Keratinocyte (primary cell): Measurements from ENCODE around the gene PIWIL4. TPM values are rescaled to one million over a fixed set of nuclear protein-coding genes. Genes with fewer than 3 reads are reported as not detected.

Source experiments
- DNase-seq: peaks from one replicate; pipeline ENCODE4 v3.0.0-alpha.2; 2011; ENCODE audit warnings: low read depth, missing footprints, low spot score
- FAIRE-seq: peaks from 2 replicates; lab custom pipeline; 2011; peaks lifted over from hg19 to GRCh38; lab: Jason Lieb, UNC
- H2AFZ ChIP-seq: 2 replicates; pipeline ENCODE4 v1.6.0; 2012; ENCODE audit warnings: low read length, control low read depth, inconsistent platforms; ENCODE audit not compliant: control insufficient read depth
- H3K27ac ChIP-seq: 2 replicates; pipeline ENCODE4 v1.5.1; 2011; ENCODE audit warnings: low read length; ENCODE audit not compliant: control insufficient read depth, insufficient read depth
- H3K27me3 ChIP-seq: 3 replicates; pipeline ENCODE4 v1.6.0; 2011; ENCODE audit warnings: low read length; ENCODE audit not compliant: control insufficient read depth, insufficient read depth; ENCODE audit errors: extremely low read depth
- H3K36me3 ChIP-seq, 2 experiments: 2 replicates in 1 of 2; 3 replicates in 1 of 2; pipeline ENCODE4 v1.5.1; 2011; ENCODE audit warnings: low read length in 2 of 2, mild to moderate bottlenecking in 1 of 2; ENCODE audit not compliant: control insufficient read depth in 2 of 2, insufficient read depth in 2 of 2; ENCODE audit errors: extremely low read depth in 1 of 2
- H3K4me1 ChIP-seq: 3 replicates; pipeline ENCODE4 v1.5.1; 2011; ENCODE audit warnings: low read length; ENCODE audit not compliant: control insufficient read depth, insufficient read depth; ENCODE audit errors: extremely low read depth
- H3K4me2 ChIP-seq: 3 replicates; pipeline ENCODE4 v1.6.0; 2011; ENCODE audit warnings: low read depth, low read length; ENCODE audit not compliant: control insufficient read depth, insufficient read depth; ENCODE audit errors: extremely low read depth
- H3K4me3 ChIP-seq, 3 experiments: fragments of 200-600 bp in 1 of 3; sonication (generic) in 1 of 3; 2 replicates in 2 of 3; 3 replicates in 1 of 3; pipeline ENCODE4 v1.5.1; 2011 to 2016; ENCODE audit warnings: low read length in 3 of 3, mild to moderate bottlenecking in 3 of 3, control low read depth in 2 of 3, inconsistent platforms in 1 of 3, low read depth in 1 of 3, mixed read lengths in 1 of 3, mixed run types in 1 of 3, moderate library complexity in 1 of 3; ENCODE audit not compliant: control insufficient read depth in 2 of 3, insufficient read depth in 2 of 3; ENCODE audit errors: extremely low read depth in 1 of 3
- H3K79me2 ChIP-seq: 2 replicates; pipeline ENCODE4 v1.6.0; 2012; ENCODE audit warnings: low read length; ENCODE audit not compliant: control insufficient read depth, insufficient read depth
- H3K9ac ChIP-seq: 3 replicates; pipeline ENCODE4 v1.6.0; 2011; ENCODE audit warnings: low read length; ENCODE audit not compliant: control insufficient read depth, insufficient read depth; ENCODE audit errors: extremely low read depth
- H3K9me1 ChIP-seq: 3 replicates; pipeline ENCODE4 v1.6.0; 2011; ENCODE audit warnings: low read length; ENCODE audit not compliant: control insufficient read depth, insufficient read depth; ENCODE audit errors: extremely low read depth
- H3K9me3 ChIP-seq: 2 replicates; pipeline ENCODE4 v1.5.1; 2012; ENCODE audit warnings: low read depth, low read length; ENCODE audit not compliant: control insufficient read depth
- H4K20me1 ChIP-seq: 3 replicates; pipeline ENCODE4 v1.6.0; 2011; ENCODE audit warnings: low read length; ENCODE audit not compliant: control insufficient read depth, insufficient read depth; ENCODE audit errors: extremely low read depth
- EZH2 ChIP-seq: IDR thresholded peaks from one replicate; pipeline ENCODE4 v1.6.1; 2012; ENCODE audit warnings: inconsistent platforms, mild to moderate bottlenecking, low read length, moderate library complexity
- dilution Hi-C: fragments of 300-500 bp; cut with MboI; formaldehyde crosslinking; loops from one replicate; pipeline ENCODE4 v1.7.0; 2020; ENCODE audit warnings: low sequenced_read_pairs; ENCODE audit not compliant: extremely low pct_ligation_motif_present
- polyA plus RNA-seq, 5 experiments: library from polyadenylated mRNA; depleted of rRNA in 3 of 5; stranded (reverse) in 3 of 5; stranded (forward) in 1 of 5; unstranded in 1 of 5; fragments of >200 nt; gene quantifications; 1 replicate in 1 of 5; 2 replicates in 3 of 5; 3 replicates in 1 of 5; pipeline versions ENCODE4 v1.2.1 to v1.2.3, GENCODE V29; 2011 to 2012; ENCODE audit warnings: missing spikeins in 2 of 5, low read depth in 1 of 5, low replicate concordance in 1 of 5
- TF ChIP-seq, protein P1 (sequence below), 3 experiments: IDR thresholded peaks in 1 of 3; conservative IDR thresholded peaks in 1 of 3; optimal IDR thresholded peaks in 1 of 3; 2 replicates in 2 of 3; 3 replicates in 1 of 3; pipeline versions ENCODE3 to v1.5.1; 2011; ENCODE audit warnings: low read length in 3 of 3, mild to moderate bottlenecking in 3 of 3, moderate library complexity in 2 of 3, control low read depth in 1 of 3, inconsistent platforms in 1 of 3; ENCODE audit not compliant: insufficient read depth in 2 of 3; ENCODE audit errors: extremely low read depth in 1 of 3

PIWIL4 gene
- polyA plus RNA-seq, 1 donor (not counting 4 experiments of a cell fraction or from before 2014, with no cell fraction given), result 0.14 TPM

DNA sequence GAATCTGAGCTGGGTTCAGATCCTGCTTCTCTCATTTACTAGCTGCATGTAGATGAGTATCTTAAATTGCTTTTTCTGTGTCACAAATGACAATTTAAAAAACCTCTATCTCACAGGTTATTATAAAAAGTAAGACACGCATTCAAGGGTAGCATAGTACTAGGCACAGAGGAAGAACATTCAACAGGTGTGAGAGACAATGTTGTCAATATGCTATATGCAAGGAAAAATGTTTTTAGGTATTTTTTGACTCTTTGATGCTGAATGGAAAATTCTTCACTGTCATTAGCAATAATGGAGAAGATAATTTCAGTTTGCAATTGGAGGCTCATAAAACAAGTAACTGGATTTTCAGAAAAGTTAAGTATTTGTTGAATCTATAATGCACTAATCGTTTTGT lies 81.6 kb downstream of the PIWIL4 start:
- H3K9ac ChIP-seq, result no peak overlapping the region
- H3K9me3 ChIP-seq, result no peaks in the 10 kb centered on the region
- H3K27ac ChIP-seq, result no peak overlapping the region
- no peak overlapping the region for H3K4me3 ChIP-seq
- DNase-seq (no peak), FAIRE-seq (no peak)
- H2AFZ ChIP-seq, result no peak overlapping the region
- dilution Hi-C loops, result no loop called here
- no peaks in the 10 kb centered on the region for H4K20me1 ChIP-seq
- no peaks in the 10 kb centered on the region for H3K36me3 ChIP-seq
- H3K79me2 ChIP-seq, result no peaks in the 10 kb centered on the region
- H3K4me1 ChIP-seq, result no peaks in the 10 kb centered on the region
- H3K9me1 ChIP-seq, result no peaks in the 10 kb centered on the region
- H3K4me2 ChIP-seq, result no peak overlapping the region
- TF ChIP-seq EZH2, result no peak
- H3K27me3 ChIP-seq, result no peaks in the 10 kb centered on the region

GRCh38 chr11:94649254-94649653 lies 82.1 kb downstream of the PIWIL4 start:
- no peak for FAIRE-seq
- Histone ChIP-seq H3K4me1 (no peaks in the 10 kb centered on the region), H3K9me3 (no peaks in the 10 kb centered on the region), H3K9me1 (no peaks in the 10 kb centered on the region), H2AFZ (no peak overlapping the region), H3K27ac (no peak overlapping the region), H3K27me3 (no peaks in the 10 kb centered on the region), H3K9ac (no peak overlapping the region), H3K4me2 (no peak overlapping the region), H3K4me3 (no peak overlapping the region), H3K36me3 (no peaks in the 10 kb centered on the region), H4K20me1 (no peaks in the 10 kb centered on the region), H3K79me2 (no peaks in the 10 kb centered on the region)
- dilution Hi-C loops, result no loop called here
- TF ChIP-seq, protein P1, sequence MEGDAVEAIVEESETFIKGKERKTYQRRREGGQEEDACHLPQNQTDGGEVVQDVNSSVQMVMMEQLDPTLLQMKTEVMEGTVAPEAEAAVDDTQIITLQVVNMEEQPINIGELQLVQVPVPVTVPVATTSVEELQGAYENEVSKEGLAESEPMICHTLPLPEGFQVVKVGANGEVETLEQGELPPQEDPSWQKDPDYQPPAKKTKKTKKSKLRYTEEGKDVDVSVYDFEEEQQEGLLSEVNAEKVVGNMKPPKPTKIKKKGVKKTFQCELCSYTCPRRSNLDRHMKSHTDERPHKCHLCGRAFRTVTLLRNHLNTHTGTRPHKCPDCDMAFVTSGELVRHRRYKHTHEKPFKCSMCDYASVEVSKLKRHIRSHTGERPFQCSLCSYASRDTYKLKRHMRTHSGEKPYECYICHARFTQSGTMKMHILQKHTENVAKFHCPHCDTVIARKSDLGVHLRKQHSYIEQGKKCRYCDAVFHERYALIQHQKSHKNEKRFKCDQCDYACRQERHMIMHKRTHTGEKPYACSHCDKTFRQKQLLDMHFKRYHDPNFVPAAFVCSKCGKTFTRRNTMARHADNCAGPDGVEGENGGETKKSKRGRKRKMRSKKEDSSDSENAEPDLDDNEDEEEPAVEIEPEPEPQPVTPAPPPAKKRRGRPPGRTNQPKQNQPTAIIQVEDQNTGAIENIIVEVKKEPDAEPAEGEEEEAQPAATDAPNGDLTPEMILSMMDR (optimal IDR thresholded peaks at IDR 0.05 in 1 of 3, IDR thresholded peaks at IDR 0.05 in 1 of 3, conservative IDR thresholded peaks at IDR 0.05 in 1 of 3; ENCODE audit: extremely low read depth in 1 of 3, insufficient read depth in 2 of 3, low read length in 3 of 3), result no peak
- TF ChIP-seq EZH2, result no peak
- DNase-seq, result no peak

DNA sequence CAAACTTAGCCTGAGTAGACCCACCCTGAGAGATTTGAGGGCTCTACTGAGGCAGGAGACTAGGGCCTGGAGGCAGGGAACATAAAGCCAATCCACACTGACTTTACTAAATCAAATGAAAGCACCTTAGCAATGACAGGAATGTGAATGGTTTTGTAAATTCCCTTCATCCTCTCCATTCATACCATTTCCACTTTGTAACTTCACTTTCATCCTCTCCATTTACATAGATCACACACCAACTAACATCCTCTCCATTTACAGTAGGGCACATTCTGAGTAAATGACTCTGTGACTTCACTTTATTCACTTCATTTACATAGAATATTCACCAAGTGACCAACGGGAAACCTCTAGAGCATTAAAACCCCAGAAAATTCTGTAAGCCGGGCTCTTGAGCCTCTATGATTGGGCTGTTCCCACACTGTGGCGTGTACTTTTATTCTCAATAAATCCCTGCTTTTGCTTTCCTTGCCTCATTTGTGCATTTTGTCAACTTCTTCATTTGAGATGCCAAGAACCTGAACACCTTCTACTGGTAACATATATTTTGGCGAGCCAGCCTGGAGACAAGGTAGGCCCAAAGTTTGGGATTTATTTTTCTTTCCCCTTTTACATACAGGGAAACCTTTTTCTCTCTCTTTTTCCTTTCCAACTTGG lies 82.9 kb downstream of the PIWIL4 start:
- H3K79me2 ChIP-seq, result no peaks in the 10 kb centered on the region
- H3K27ac ChIP-seq, result no peak overlapping the region
- dilution Hi-C loops, result no loop called here
- no peaks in the 10 kb centered on the region for H3K9me3 ChIP-seq
- FAIRE-seq (no peak), DNase-seq (no peak)
- no peak overlapping the region for H3K4me3 ChIP-seq
- no peaks in the 10 kb centered on the region for H3K9me1 ChIP-seq
- TF ChIP-seq, protein P1 (optimal IDR thresholded peaks at IDR 0.05 in 1 of 3, IDR thresholded peaks at IDR 0.05 in 1 of 3, conservative IDR thresholded peaks at IDR 0.05 in 1 of 3; ENCODE audit: extremely low read depth in 1 of 3, insufficient read depth in 2 of 3, low read length in 3 of 3), result no peak
- no peak for TF ChIP-seq EZH2
- H4K20me1 ChIP-seq, result no peaks in the 10 kb centered on the region
- no peak overlapping the region for H2AFZ ChIP-seq
- H3K9ac ChIP-seq, result no peak overlapping the region
- no peaks in the 10 kb centered on the region for H3K36me3 ChIP-seq
- H3K4me2 ChIP-seq, result no peak overlapping the region
- no peaks in the 10 kb centered on the region for H3K27me3 ChIP-seq
- H3K4me1 ChIP-seq, result no peaks in the 10 kb centered on the region
